ENCODE measurements around the gene TMEM135. TPM values are rescaled to one million over a fixed set of nuclear protein-coding genes. Genes with fewer than 3 reads are reported as not detected.

TMEM135 gene
- total RNA-seq, 1 experiment from 2014 or later: 70.3 TPM

GRCh38 chr11:87173185-87174039 lies 135.7 kb downstream of the TMEM135 start:
- POLR2A ChIA-PET (ENCODE audit: low non-redundant PET): interaction anchor here (0.6 kb wide), 1 partner anchor 401 kb away, joined by 3 read pairs; no protein-coding TSS in a partner anchor
- Histone ChIP-seq H3K27me3 (replicated peaks; ENCODE audit: insufficient read depth, low read depth, low read length, poor library complexity) (no peaks in the 10 kb centered on the region), H3K27ac (ENCODE audit: low read depth, low read length, poor library complexity, severe bottlenecking) (peak overlapping the region; percentile 71), H3K36me3 (ENCODE audit: insufficient read depth, low read length, poor library complexity, severe bottlenecking) (peaks cover 5% of the 10 kb centered on the region), H3K9me3 (ENCODE audit: low read depth, low read length, poor library complexity, severe bottlenecking) (peaks cover 11% of the 10 kb centered on the region), H3K4me1 (ENCODE audit: insufficient read depth, low read length, poor library complexity, severe bottlenecking) (peaks cover 41% of the 10 kb centered on the region), H3K4me3 (ENCODE audit: low read depth, low read length, poor library complexity, severe bottlenecking) (no peak overlapping the region)
- peak; percentile 94 for DNase-seq (ENCODE audit: low spot score)
- BruUV-seq (replicated peaks): no TSS peak
- TF ChIP-seq CTCF (conservative IDR thresholded peaks at IDR 0.05; ENCODE audit: low read depth, low read length) (no peak), EZH2 (IDR thresholded peaks at IDR 0.05; ENCODE audit: borderline replicate concordance, low read depth, low read length, poor library complexity, severe bottlenecking) (no peak)
- CTCF ChIA-PET: interaction anchor here (0.6 to 1.1 kb wide), 3 partner anchors 35 to 235 kb away, joined by 3 to 4 read pairs (median 4); no protein-coding TSS in a partner anchor
- intact Hi-C loops (cut with micrococcal nuclease; ENCODE audit: unreplicated experiment): loop anchor here (1.0 to 5.0 kb wide), 2 partner anchors 46 to 76 kb away; no protein-coding TSS in a partner anchor

- no TSS peak for BruUV-seq (replicated peaks)
- Histone ChIP-seq H3K27ac (ENCODE audit: low read depth, low read length, poor library complexity, severe bottlenecking) (no peak overlapping the region), H3K27me3 (replicated peaks; ENCODE audit: insufficient read depth, low read depth, low read length, poor library complexity) (no peaks in the 10 kb centered on the region), H3K4me3 (ENCODE audit: low read depth, low read length, poor library complexity, severe bottlenecking) (no peak overlapping the region), H3K36me3 (ENCODE audit: insufficient read depth, low read length, poor library complexity, severe bottlenecking) (peaks cover 11% of the 10 kb centered on the region), H3K9me3 (ENCODE audit: low read depth, low read length, poor library complexity, severe bottlenecking) (peaks cover 11% of the 10 kb centered on the region), H3K4me1 (ENCODE audit: insufficient read depth, low read length, poor library complexity, severe bottlenecking) (peaks cover 41% of the 10 kb centered on the region)
- no peak for DNase-seq (ENCODE audit: low spot score)
- POLR2A ChIA-PET (ENCODE audit: low non-redundant PET): no interaction called here
- TF ChIP-seq EZH2 (IDR thresholded peaks at IDR 0.05; ENCODE audit: borderline replicate concordance, low read depth, low read length, poor library complexity, severe bottlenecking) (no peak), CTCF (conservative IDR thresholded peaks at IDR 0.05; ENCODE audit: low read depth, low read length) (no peak)
- CTCF ChIA-PET: no interaction called here
- intact Hi-C loops (cut with micrococcal nuclease; ENCODE audit: unreplicated experiment): loop anchor here (5.0 kb wide), 1 partner anchor 78 kb away; no protein-coding TSS in a partner anchor
These were observed 137.1 kb downstream of the TMEM135 start for GRCh38 chr11:87174870-87175269.

- Histone ChIP-seq H3K27ac (ENCODE audit: low read depth, low read length, poor library complexity, severe bottlenecking) (no peak overlapping the region), H3K27me3 (replicated peaks; ENCODE audit: insufficient read depth, low read depth, low read length, poor library complexity) (no peaks in the 10 kb centered on the region), H3K4me3 (ENCODE audit: low read depth, low read length, poor library complexity, severe bottlenecking) (no peak overlapping the region), H3K9me3 (ENCODE audit: low read depth, low read length, poor library complexity, severe bottlenecking) (peaks cover 11% of the 10 kb centered on the region), H3K36me3 (ENCODE audit: insufficient read depth, low read length, poor library complexity, severe bottlenecking) (peaks cover 11% of the 10 kb centered on the region), H3K4me1 (ENCODE audit: insufficient read depth, low read length, poor library complexity, severe bottlenecking) (peaks cover 47% of the 10 kb centered on the region)
- BruUV-seq (replicated peaks): no TSS peak
- intact Hi-C loops (cut with micrococcal nuclease; ENCODE audit: unreplicated experiment): no loop called here
- TF ChIP-seq EZH2 (IDR thresholded peaks at IDR 0.05; ENCODE audit: borderline replicate concordance, low read depth, low read length, poor library complexity, severe bottlenecking) (no peak), CTCF (conservative IDR thresholded peaks at IDR 0.05; ENCODE audit: low read depth, low read length) (no peak)
- ChIA-PET CTCF (no interaction called here), POLR2A (ENCODE audit: low non-redundant PET) (no interaction called here)
- no peak for DNase-seq (ENCODE audit: low spot score)
These were observed 138.3 kb downstream of the TMEM135 start for GRCh38 chr11:87176044-87176443.
